Keratinocyte (primary cell): Measurements from ENCODE around the gene MMGT1. TPM values are rescaled to one million over a fixed set of nuclear protein-coding genes. Genes with fewer than 3 reads are reported as not detected.
A peak's percentile ranks its signal among the peaks of the same experiment; 100 is the strongest.

Source experiments
- DNase-seq: peaks from one replicate; pipeline ENCODE4 v3.0.0-alpha.2; 2011; ENCODE audit warnings: low read depth, missing footprints, low spot score
- FAIRE-seq: peaks from 2 replicates; lab custom pipeline; 2011; peaks lifted over from hg19 to GRCh38; lab: Jason Lieb, UNC
- H2AFZ ChIP-seq: 2 replicates; pipeline ENCODE4 v1.6.0; 2012; ENCODE audit warnings: low read length, control low read depth, inconsistent platforms; ENCODE audit not compliant: control insufficient read depth
- H3K27ac ChIP-seq: 2 replicates; pipeline ENCODE4 v1.5.1; 2011; ENCODE audit warnings: low read length; ENCODE audit not compliant: control insufficient read depth, insufficient read depth
- H3K27me3 ChIP-seq: 3 replicates; pipeline ENCODE4 v1.6.0; 2011; ENCODE audit warnings: low read length; ENCODE audit not compliant: control insufficient read depth, insufficient read depth; ENCODE audit errors: extremely low read depth
- H3K36me3 ChIP-seq, 2 experiments: 2 replicates in 1 of 2; 3 replicates in 1 of 2; pipeline ENCODE4 v1.5.1; 2011; ENCODE audit warnings: low read length in 2 of 2, mild to moderate bottlenecking in 1 of 2; ENCODE audit not compliant: control insufficient read depth in 2 of 2, insufficient read depth in 2 of 2; ENCODE audit errors: extremely low read depth in 1 of 2
- H3K4me1 ChIP-seq: 3 replicates; pipeline ENCODE4 v1.5.1; 2011; ENCODE audit warnings: low read length; ENCODE audit not compliant: control insufficient read depth, insufficient read depth; ENCODE audit errors: extremely low read depth
- H3K4me2 ChIP-seq: 3 replicates; pipeline ENCODE4 v1.6.0; 2011; ENCODE audit warnings: low read depth, low read length; ENCODE audit not compliant: control insufficient read depth, insufficient read depth; ENCODE audit errors: extremely low read depth
- H3K4me3 ChIP-seq, 3 experiments: fragments of 200-600 bp in 1 of 3; sonication (generic) in 1 of 3; 2 replicates in 2 of 3; 3 replicates in 1 of 3; pipeline ENCODE4 v1.5.1; 2011 to 2016; ENCODE audit warnings: low read length in 3 of 3, mild to moderate bottlenecking in 3 of 3, control low read depth in 2 of 3, inconsistent platforms in 1 of 3, low read depth in 1 of 3, mixed read lengths in 1 of 3, mixed run types in 1 of 3, moderate library complexity in 1 of 3; ENCODE audit not compliant: control insufficient read depth in 2 of 3, insufficient read depth in 2 of 3; ENCODE audit errors: extremely low read depth in 1 of 3
- H3K79me2 ChIP-seq: 2 replicates; pipeline ENCODE4 v1.6.0; 2012; ENCODE audit warnings: low read length; ENCODE audit not compliant: control insufficient read depth, insufficient read depth
- H3K9ac ChIP-seq: 3 replicates; pipeline ENCODE4 v1.6.0; 2011; ENCODE audit warnings: low read length; ENCODE audit not compliant: control insufficient read depth, insufficient read depth; ENCODE audit errors: extremely low read depth
- H3K9me1 ChIP-seq: 3 replicates; pipeline ENCODE4 v1.6.0; 2011; ENCODE audit warnings: low read length; ENCODE audit not compliant: control insufficient read depth, insufficient read depth; ENCODE audit errors: extremely low read depth
- H3K9me3 ChIP-seq: 2 replicates; pipeline ENCODE4 v1.5.1; 2012; ENCODE audit warnings: low read depth, low read length; ENCODE audit not compliant: control insufficient read depth
- H4K20me1 ChIP-seq: 3 replicates; pipeline ENCODE4 v1.6.0; 2011; ENCODE audit warnings: low read length; ENCODE audit not compliant: control insufficient read depth, insufficient read depth; ENCODE audit errors: extremely low read depth
- EZH2 ChIP-seq: IDR thresholded peaks from one replicate; pipeline ENCODE4 v1.6.1; 2012; ENCODE audit warnings: inconsistent platforms, mild to moderate bottlenecking, low read length, moderate library complexity
- dilution Hi-C: fragments of 300-500 bp; cut with MboI; formaldehyde crosslinking; loops from one replicate; pipeline ENCODE4 v1.7.0; 2020; ENCODE audit warnings: low sequenced_read_pairs; ENCODE audit not compliant: extremely low pct_ligation_motif_present
- polyA plus RNA-seq, 5 experiments: library from polyadenylated mRNA; depleted of rRNA in 3 of 5; stranded (reverse) in 3 of 5; stranded (forward) in 1 of 5; unstranded in 1 of 5; fragments of >200 nt; gene quantifications; 1 replicate in 1 of 5; 2 replicates in 3 of 5; 3 replicates in 1 of 5; pipeline versions ENCODE4 v1.2.1 to v1.2.3, GENCODE V29; 2011 to 2012; ENCODE audit warnings: missing spikeins in 2 of 5, low read depth in 1 of 5, low replicate concordance in 1 of 5
- TF ChIP-seq, protein P1 (sequence below), 3 experiments: IDR thresholded peaks in 1 of 3; conservative IDR thresholded peaks in 1 of 3; optimal IDR thresholded peaks in 1 of 3; 2 replicates in 2 of 3; 3 replicates in 1 of 3; pipeline versions ENCODE3 to v1.5.1; 2011; ENCODE audit warnings: low read length in 3 of 3, mild to moderate bottlenecking in 3 of 3, moderate library complexity in 2 of 3, control low read depth in 1 of 3, inconsistent platforms in 1 of 3; ENCODE audit not compliant: insufficient read depth in 2 of 3; ENCODE audit errors: extremely low read depth in 1 of 3

The MMGT1 gene
- polyA plus RNA-seq, 1 donor (not counting 4 experiments of a cell fraction or from before 2014, with no cell fraction given), result 19.8 TPM

DNA sequence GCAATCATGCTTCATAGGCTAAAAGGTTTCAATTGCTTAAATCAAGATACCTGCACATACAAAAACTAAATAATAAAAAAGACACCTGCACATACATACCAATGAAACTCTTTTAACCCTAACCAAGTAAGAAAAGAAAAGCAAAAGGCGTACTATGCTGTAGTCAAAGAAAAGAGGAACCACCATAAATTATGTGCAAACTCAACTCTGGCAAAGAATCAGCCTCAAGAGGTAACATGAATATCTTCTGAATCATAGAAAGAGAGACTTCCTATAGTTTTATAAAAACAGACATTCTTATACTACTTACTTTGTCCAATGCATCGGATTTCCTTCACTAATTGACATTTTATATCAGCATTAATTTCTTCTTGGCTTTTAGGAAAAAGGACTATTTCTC lies 29.3 kb downstream of the MMGT1 start:
- no peaks in the 10 kb centered on the region for H3K4me1 ChIP-seq
- H3K27ac ChIP-seq, result no peak overlapping the region
- no peaks in the 10 kb centered on the region for H3K9me3 ChIP-seq
- H4K20me1 ChIP-seq, result no peaks in the 10 kb centered on the region
- no peaks in the 10 kb centered on the region for H3K36me3 ChIP-seq
- no peak overlapping the region for H3K4me2 ChIP-seq
- no peak for DNase-seq
- no peak overlapping the region for H3K9ac ChIP-seq
- H3K27me3 ChIP-seq, result no peaks in the 10 kb centered on the region
- H3K79me2 ChIP-seq, result no peaks in the 10 kb centered on the region
- H3K4me3 ChIP-seq, result no peak overlapping the region
- TF ChIP-seq EZH2, result no peak
- TF ChIP-seq, protein P1, sequence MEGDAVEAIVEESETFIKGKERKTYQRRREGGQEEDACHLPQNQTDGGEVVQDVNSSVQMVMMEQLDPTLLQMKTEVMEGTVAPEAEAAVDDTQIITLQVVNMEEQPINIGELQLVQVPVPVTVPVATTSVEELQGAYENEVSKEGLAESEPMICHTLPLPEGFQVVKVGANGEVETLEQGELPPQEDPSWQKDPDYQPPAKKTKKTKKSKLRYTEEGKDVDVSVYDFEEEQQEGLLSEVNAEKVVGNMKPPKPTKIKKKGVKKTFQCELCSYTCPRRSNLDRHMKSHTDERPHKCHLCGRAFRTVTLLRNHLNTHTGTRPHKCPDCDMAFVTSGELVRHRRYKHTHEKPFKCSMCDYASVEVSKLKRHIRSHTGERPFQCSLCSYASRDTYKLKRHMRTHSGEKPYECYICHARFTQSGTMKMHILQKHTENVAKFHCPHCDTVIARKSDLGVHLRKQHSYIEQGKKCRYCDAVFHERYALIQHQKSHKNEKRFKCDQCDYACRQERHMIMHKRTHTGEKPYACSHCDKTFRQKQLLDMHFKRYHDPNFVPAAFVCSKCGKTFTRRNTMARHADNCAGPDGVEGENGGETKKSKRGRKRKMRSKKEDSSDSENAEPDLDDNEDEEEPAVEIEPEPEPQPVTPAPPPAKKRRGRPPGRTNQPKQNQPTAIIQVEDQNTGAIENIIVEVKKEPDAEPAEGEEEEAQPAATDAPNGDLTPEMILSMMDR (optimal IDR thresholded peaks at IDR 0.05 in 1 of 3, IDR thresholded peaks at IDR 0.05 in 1 of 3, conservative IDR thresholded peaks at IDR 0.05 in 1 of 3; ENCODE audit: extremely low read depth in 1 of 3, insufficient read depth in 2 of 3, low read length in 3 of 3), result no peak
- dilution Hi-C loops, result no loop called here
- no peak overlapping the region for H2AFZ ChIP-seq
- no peak for FAIRE-seq
- no peaks in the 10 kb centered on the region for H3K9me1 ChIP-seq

DNA sequence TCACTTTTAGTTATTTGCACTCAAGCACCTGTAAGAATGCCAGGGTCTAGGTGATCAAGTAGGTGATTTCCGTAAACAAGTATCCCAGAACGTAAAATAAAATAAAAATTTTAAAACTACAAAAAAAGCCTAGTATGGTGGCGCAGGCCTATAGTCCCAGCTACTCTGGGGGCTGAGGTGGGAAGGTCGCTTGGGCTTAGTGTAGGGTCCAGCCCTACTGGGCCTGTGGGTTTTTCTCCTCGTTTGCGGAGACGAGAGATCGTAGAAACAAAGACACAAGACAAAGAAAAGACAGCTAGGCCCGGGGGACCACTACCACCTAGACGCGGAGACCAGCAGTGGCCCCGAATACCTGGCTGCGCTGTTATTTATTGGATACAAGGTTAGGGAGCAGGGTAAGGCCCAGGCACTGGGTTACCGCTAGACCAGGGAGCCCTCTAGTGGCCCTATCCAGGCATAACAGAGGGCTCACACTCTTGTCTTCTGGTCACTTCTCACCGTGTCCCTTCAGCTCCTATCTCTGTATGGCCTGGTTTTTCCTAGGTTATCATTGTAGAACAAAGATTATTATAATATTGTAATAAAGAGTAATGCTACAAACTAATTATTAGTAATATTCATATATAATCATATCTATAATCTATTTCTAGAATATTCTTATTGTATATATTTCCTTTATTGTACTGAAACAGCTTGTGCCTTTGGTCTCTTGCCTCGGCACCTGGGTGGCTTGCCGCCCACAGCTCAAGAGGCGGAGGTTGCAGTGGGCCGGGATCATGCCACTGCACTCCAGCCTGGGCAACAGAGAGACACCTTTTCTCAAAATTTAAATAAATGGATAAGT lies 41.9 kb downstream of the MMGT1 start:
- no peak overlapping the region for H3K9ac ChIP-seq
- no peaks in the 10 kb centered on the region for H3K4me1 ChIP-seq
- dilution Hi-C loops, result no loop called here
- no peaks in the 10 kb centered on the region for H3K27me3 ChIP-seq
- no peak overlapping the region for H2AFZ ChIP-seq
- no peaks in the 10 kb centered on the region for H3K79me2 ChIP-seq
- H3K4me2 ChIP-seq, result no peak overlapping the region
- FAIRE-seq (no peak), DNase-seq (peak; percentile 5)
- no peaks in the 10 kb centered on the region for H3K36me3 ChIP-seq
- TF ChIP-seq EZH2, result no peak
- TF ChIP-seq, protein P1 (optimal IDR thresholded peaks at IDR 0.05 in 1 of 3, IDR thresholded peaks at IDR 0.05 in 1 of 3, conservative IDR thresholded peaks at IDR 0.05 in 1 of 3; ENCODE audit: extremely low read depth in 1 of 3, insufficient read depth in 2 of 3, low read length in 3 of 3), result peak; percentile 53 to 81 (median 55)
- no peaks in the 10 kb centered on the region for H3K9me3 ChIP-seq
- no peak overlapping the region for H3K27ac ChIP-seq
- H3K9me1 ChIP-seq, result no peaks in the 10 kb centered on the region
- H3K4me3 ChIP-seq, result no peak overlapping the region
- H4K20me1 ChIP-seq, result no peaks in the 10 kb centered on the region
